CD4-positive, CD25-positive, alpha-beta regulatory T cell (primary cell): Measurements from ENCODE around the gene LAMC2. TPM values are rescaled to one million over a fixed set of nuclear protein-coding genes. Genes with fewer than 3 reads are reported as not detected.
"Not testable (repeated sequence)": the region's sequence is repeated elsewhere in the genome, so short reads cannot be mapped to it uniquely, and the experiment has no call there.

Experiments used
- ATAC-seq, 2 donors: fragments of 150-1000 bp; cut with Tn5 transposase; one replicate each; pipeline ENCODE4 v1.10.0; 2021; ENCODE audit warnings: low read depth in 2 of 2, moderate number of reproducible peaks in 2 of 2, moderate library complexity in 1 of 2
- DNase-seq, 3 donors: peaks; one replicate each; pipeline versions ENCODE4 v3.0.0 to v3.0.0-alpha.2; 2012 to 2022; ENCODE audit warnings: mixed read lengths in 1 of 3
- H3K27ac ChIP-seq: one replicate; pipeline ENCODE4 v1.7.0; 2013; ENCODE audit warnings: mild to moderate bottlenecking, low read length; ENCODE audit not compliant: insufficient read depth, poor library complexity, severe bottlenecking
- H3K27me3 ChIP-seq: one replicate; pipeline ENCODE4 v1.7.0; 2013; ENCODE audit warnings: low read length; ENCODE audit not compliant: control insufficient read depth, insufficient read depth
- H3K36me3 ChIP-seq: one replicate; pipeline ENCODE4 v1.7.0; 2013; ENCODE audit warnings: mild to moderate bottlenecking, low read length, moderate library complexity; ENCODE audit not compliant: control insufficient read depth, insufficient read depth
- H3K4me1 ChIP-seq: 2 replicates; pipeline ENCODE4 v1.7.0; 2013; ENCODE audit warnings: mild to moderate bottlenecking, low read length; ENCODE audit not compliant: insufficient read depth, control insufficient read depth, poor library complexity, severe bottlenecking
- H3K4me3 ChIP-seq: one replicate; pipeline ENCODE4 v1.7.0; 2013; ENCODE audit warnings: low read depth, mild to moderate bottlenecking, low read length, moderate library complexity
- H3K9me3 ChIP-seq, 2 experiments: 1 replicate in 1 of 2; 2 replicates in 1 of 2; pipeline ENCODE4 v1.7.0; 2013; ENCODE audit warnings: low read length in 2 of 2, mild to moderate bottlenecking in 1 of 2, moderate library complexity in 1 of 2; ENCODE audit not compliant: control insufficient read depth in 2 of 2
- H3K27ac Mint-ChIP-seq, 3 donors: one replicate each; pipeline ENCODE4 v1.8.0; 2020 to 2022; ENCODE audit warnings: mild to moderate bottlenecking in 3 of 3, mixed read lengths in 3 of 3, moderate library complexity in 2 of 3
- H3K27me3 Mint-ChIP-seq: one replicate; pipeline ENCODE4 v1.8.0; 2022; ENCODE audit warnings: mild to moderate bottlenecking, mixed read lengths
- H3K36me3 Mint-ChIP-seq: one replicate; pipeline ENCODE4 v1.8.0; 2020; ENCODE audit warnings: mixed read lengths
- H3K4me1 Mint-ChIP-seq, 4 donors: one replicate each; pipeline ENCODE4 v1.8.0; 2020 to 2022; ENCODE audit warnings: mixed read lengths in 4 of 4, mild to moderate bottlenecking in 1 of 4
- H3K4me3 Mint-ChIP-seq, 4 donors: one replicate each; pipeline ENCODE4 v1.8.0; 2020 to 2022; ENCODE audit warnings: mild to moderate bottlenecking in 4 of 4, mixed read lengths in 4 of 4, moderate library complexity in 3 of 4
- H3K9me3 Mint-ChIP-seq, 7 donors: one replicate each; pipeline ENCODE4 v1.8.0; 2020 to 2022; ENCODE audit warnings: mixed read lengths in 7 of 7, mild to moderate bottlenecking in 3 of 7, moderate library complexity in 2 of 7
- polyA plus RNA-seq, 4 donors: library from polyadenylated mRNA; unstranded; fragments of 300-500 nt; fragmentation: Illumina TruSeq; gene quantifications; one replicate each; pipeline ENCODE4 v1.2.3, GENCODE V29; 2021
- total RNA-seq: library from RNA; stranded (reverse); gene quantifications from one replicate; pipeline ENCODE4 v1.2.3, GENCODE V29; 2022

The LAMC2 gene
- total and polyA plus RNA-seq, 5 donors from 2014 or later, result not detected

- H3K27ac ChIP-seq, result no peak overlapping the region
- Mint-ChIP-seq H3K27ac (no peak overlapping the region), H3K36me3 (no peaks in the 10 kb centered on the region), H3K4me1 (no peaks in the 10 kb centered on the region), H3K9me3 (peaks cover 0 to 1% (median 0%) of the 10 kb centered on the region in 7 donors), H3K27me3 (peaks cover 10% of the 10 kb centered on the region), H3K4me3 (no peak overlapping the region)
- H3K9me3 ChIP-seq, result no peaks in the 10 kb centered on the region
- no peaks in the 10 kb centered on the region for H3K27me3 ChIP-seq
- no peak overlapping the region for H3K4me3 ChIP-seq
- no peaks in the 10 kb centered on the region for H3K36me3 ChIP-seq
- DNase-seq (no peak), ATAC-seq (no peak)
- no peaks in the 10 kb centered on the region for H3K4me1 ChIP-seq
Observed at GRCh38 chr1:183144752-183145151, 41.3 kb upstream of the LAMC2 start.

- H3K36me3 Mint-ChIP-seq, result no peaks in the 10 kb centered on the region
Observed at GRCh38 chr1:183147735-183148134, 38.3 kb upstream of the LAMC2 start.

GRCh38 chr1:183148599-183148998 lies 37.5 kb upstream of the LAMC2 start:
- no peak overlapping the region for H3K27ac Mint-ChIP-seq
- H3K9me3 Mint-ChIP-seq, result no peaks in the 10 kb centered on the region
- H3K27me3 Mint-ChIP-seq, result peaks cover 9% of the 10 kb centered on the region
- DNase-seq, result no peak
- Histone ChIP-seq H3K36me3 (no peaks in the 10 kb centered on the region), H3K27ac (no peak overlapping the region), H3K4me3 (no peak overlapping the region), H3K9me3 (no peaks in the 10 kb centered on the region), H3K4me1 (no peaks in the 10 kb centered on the region), H3K27me3 (peaks cover 3% of the 10 kb centered on the region)
- no peak overlapping the region for H3K4me3 Mint-ChIP-seq
- H3K4me1 Mint-ChIP-seq, result no peaks in the 10 kb centered on the region
- no peak for ATAC-seq
- no peaks in the 10 kb centered on the region for H3K36me3 Mint-ChIP-seq

More at GRCh38 chr1:183147735-183148134, 38.3 kb upstream of the LAMC2 start:
- Mint-ChIP-seq H3K4me1 (no peaks in the 10 kb centered on the region), H3K27ac (no peak overlapping the region), H3K4me3 (no peak overlapping the region), H3K27me3 (peaks cover 4% of the 10 kb centered on the region), H3K9me3 (no peaks in the 10 kb centered on the region)
- no peaks in the 10 kb centered on the region for H3K9me3 ChIP-seq
- no peak overlapping the region for H3K27ac ChIP-seq
- no peaks in the 10 kb centered on the region for H3K36me3 ChIP-seq
- H3K4me1 ChIP-seq, result no peaks in the 10 kb centered on the region
- ATAC-seq (no peak), DNase-seq (no peak)
- peaks cover 3% of the 10 kb centered on the region for H3K27me3 ChIP-seq
- no peak overlapping the region for H3K4me3 ChIP-seq

- peaks cover 3% of the 10 kb centered on the region for H3K27me3 ChIP-seq
- Mint-ChIP-seq H3K4me1 (no peaks in the 10 kb centered on the region), H3K27ac (peak overlapping the region in 1 of 3 donors; percentile 79), H3K9me3 (no peaks in the 10 kb centered on the region), H3K36me3 (no peaks in the 10 kb centered on the region), H3K27me3 (peaks cover 9% of the 10 kb centered on the region), H3K4me3 (no peak overlapping the region)
- ATAC-seq (no peak), DNase-seq (no peak)
- H3K9me3 ChIP-seq, result no peaks in the 10 kb centered on the region
- no peaks in the 10 kb centered on the region for H3K36me3 ChIP-seq
- H3K27ac ChIP-seq, result no peak overlapping the region
- no peaks in the 10 kb centered on the region for H3K4me1 ChIP-seq
- H3K4me3 ChIP-seq, result no peak overlapping the region
Observed at GRCh38 chr1:183149273-183149672, 36.8 kb upstream of the LAMC2 start.

GRCh38 chr1:183150032-183150431 lies 36.0 kb upstream of the LAMC2 start:
- not testable (repeated sequence) for H3K4me3 Mint-ChIP-seq, H3K36me3 Mint-ChIP-seq, H3K27me3 Mint-ChIP-seq, H3K36me3 ChIP-seq, H3K27ac ChIP-seq, H3K9me3 ChIP-seq, ATAC-seq, H3K27ac Mint-ChIP-seq, DNase-seq, H3K4me3 ChIP-seq, H3K4me1 ChIP-seq, H3K9me3 Mint-ChIP-seq, H3K4me1 Mint-ChIP-seq, H3K27me3 ChIP-seq

- Mint-ChIP-seq H3K27me3 (peaks cover 9% of the 10 kb centered on the region), H3K36me3 (no peaks in the 10 kb centered on the region), H3K4me1 (no peaks in the 10 kb centered on the region), H3K9me3 (no peaks in the 10 kb centered on the region), H3K4me3 (no peak overlapping the region), H3K27ac (no peak overlapping the region)
- Histone ChIP-seq H3K27ac (no peak overlapping the region), H3K36me3 (no peaks in the 10 kb centered on the region), H3K9me3 (no peaks in the 10 kb centered on the region), H3K27me3 (peaks cover 3% of the 10 kb centered on the region), H3K4me3 (no peak overlapping the region), H3K4me1 (no peaks in the 10 kb centered on the region)
- DNase-seq (no peak), ATAC-seq (no peak)
Observed at GRCh38 chr1:183150445-183150844, 35.6 kb upstream of the LAMC2 start.

GRCh38 chr1:183152180-183152579 lies 33.9 kb upstream of the LAMC2 start:
- no peaks in the 10 kb centered on the region for H3K36me3 Mint-ChIP-seq
- DNase-seq (no peak), ATAC-seq (no peak)
- Histone ChIP-seq H3K36me3 (no peaks in the 10 kb centered on the region), H3K27me3 (peaks cover 3% of the 10 kb centered on the region), H3K4me3 (no peak overlapping the region), H3K9me3 (no peaks in the 10 kb centered on the region), H3K27ac (no peak overlapping the region), H3K4me1 (no peaks in the 10 kb centered on the region)
- H3K27me3 Mint-ChIP-seq, result peaks cover 9% of the 10 kb centered on the region
- no peak overlapping the region for H3K27ac Mint-ChIP-seq
- H3K4me1 Mint-ChIP-seq, result no peaks in the 10 kb centered on the region
- no peaks in the 10 kb centered on the region for H3K9me3 Mint-ChIP-seq
- H3K4me3 Mint-ChIP-seq, result no peak overlapping the region

GRCh38 chr1:183155939-183156338 lies 30.1 kb upstream of the LAMC2 start:
- no peak for ATAC-seq
- Histone ChIP-seq H3K27ac (no peak overlapping the region), H3K4me3 (no peak overlapping the region), H3K9me3 (no peaks in the 10 kb centered on the region), H3K4me1 (no peaks in the 10 kb centered on the region), H3K27me3 (no peaks in the 10 kb centered on the region), H3K36me3 (no peaks in the 10 kb centered on the region)
- Mint-ChIP-seq H3K9me3 (no peaks in the 10 kb centered on the region), H3K4me1 (no peaks in the 10 kb centered on the region), H3K36me3 (no peaks in the 10 kb centered on the region), H3K27ac (no peak overlapping the region), H3K4me3 (no peak overlapping the region), H3K27me3 (peaks cover 8% of the 10 kb centered on the region)
- no peak for DNase-seq
